Stimulated activated CD4-positive, alpha-beta T cell treated with anti-CD3 and anti-CD28 coated beads, Interleukin-4, amount 100 ng/mL, for 1 hour (primary cell): Measurements from ENCODE around the gene KNTC1.
"Not testable (repeated sequence)": the region's sequence is repeated elsewhere in the genome, so short reads cannot be mapped to it uniquely, and the experiment has no call there.

Source experiments
- DNase-seq: peaks from one replicate; pipeline ENCODE4 v3.0.0-alpha.2; 2020

KNTC1 gene

GRCh38 chr12:122526683-122527477, at the start of gene KNTC1, which contains the start of gene RSRC2:
Gene KNTC1 (plus strand): TSS chr12:122527249. CDS start chr12:122530064, 2,815 bp downstream.
Gene RSRC2 (minus strand): TSS chr12:122526936. CDS start chr12:122526853, 83 bp downstream.
- peak; percentile 93 for DNase-seq

GRCh38 chr12:122480753-122481152, 46.3 kb upstream of the KNTC1 start:
- no peak for DNase-seq

DNA sequence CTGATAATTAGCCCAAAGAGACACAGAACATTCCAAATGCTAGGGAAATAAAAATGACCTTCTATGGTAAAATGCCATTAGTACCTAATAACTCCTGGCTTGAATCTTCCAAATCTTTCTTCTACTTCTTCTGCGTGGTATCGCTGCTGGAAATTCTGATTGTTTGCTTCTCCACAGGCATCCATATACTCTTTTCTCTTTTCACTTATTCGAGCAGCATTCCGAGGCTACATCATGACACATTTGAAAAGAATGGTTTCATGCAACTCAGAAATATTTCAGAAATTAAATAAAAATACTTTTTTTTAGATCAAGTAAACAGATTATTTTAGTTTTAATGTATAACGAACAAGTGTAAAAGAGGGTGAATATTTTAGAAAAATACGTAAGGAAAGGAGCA, 45.2 kb upstream of the KNTC1 start:
- DNase-seq: no peak

- DNase-seq: no peak
These were observed 43.1 kb upstream of the KNTC1 start for GRCh38 chr12:122483969-122484368.

DNA sequence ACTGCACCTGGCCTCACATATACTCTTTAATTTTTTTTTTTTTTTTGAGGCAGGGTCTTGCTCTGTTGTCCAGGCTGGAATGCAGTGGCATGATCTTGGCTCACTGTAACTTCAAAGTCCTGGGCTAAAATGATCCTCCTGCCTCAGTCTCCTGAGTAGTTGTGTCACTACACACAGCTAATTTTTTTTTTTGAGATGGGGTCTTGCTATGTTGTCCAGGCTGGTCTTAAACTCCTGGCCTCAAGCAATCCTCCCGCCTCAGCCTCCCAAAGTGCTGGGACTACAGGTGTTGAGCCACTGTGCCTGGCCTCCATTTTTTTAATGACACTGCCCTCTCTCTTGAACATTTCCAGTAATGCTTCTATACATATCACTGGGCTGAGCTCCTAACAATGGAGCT, 42.7 kb upstream of the KNTC1 start:
- DNase-seq: not testable (repeated sequence)

- not testable (repeated sequence) for DNase-seq
These were observed 40.7 kb upstream of the KNTC1 start for GRCh38 chr12:122486360-122486759.

DNA sequence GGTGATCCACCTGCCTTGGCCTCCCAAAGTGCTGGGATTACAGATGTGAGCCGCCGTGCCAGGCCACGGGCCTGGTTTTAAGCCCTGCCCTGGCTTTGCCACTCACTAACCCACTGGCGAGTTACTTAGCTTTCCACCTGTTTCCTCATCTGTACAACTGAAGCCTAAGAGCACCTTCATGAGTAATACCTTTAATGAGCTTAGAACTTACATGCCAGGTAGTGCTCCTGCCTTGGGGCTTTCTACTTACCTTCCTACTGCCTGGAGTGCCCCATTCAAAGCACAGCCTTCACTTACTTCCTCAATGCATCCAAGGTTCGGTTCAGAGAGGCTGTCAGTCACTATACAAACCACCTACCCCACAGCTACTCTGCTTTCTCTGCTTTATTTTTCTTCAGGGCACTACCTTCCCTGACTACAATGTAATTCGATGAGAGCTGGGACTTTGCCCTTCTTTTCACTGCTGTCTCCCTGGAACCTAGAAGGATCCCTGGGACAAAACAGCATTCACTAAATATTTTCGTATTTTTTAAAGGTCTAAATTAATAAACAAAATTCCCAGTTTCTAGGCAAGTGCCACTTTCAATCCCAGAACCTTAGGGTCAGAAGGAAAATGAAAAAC, 40.1 kb upstream of the KNTC1 start:
- DNase-seq: no peak

- DNase-seq: not testable (repeated sequence)
These were observed 39.2 kb upstream of the KNTC1 start for GRCh38 chr12:122487807-122488206.

GRCh38 chr12:122489038-122489437, 38.0 kb upstream of the KNTC1 start:
- DNase-seq: no peak

- DNase-seq: no peak
These were observed 35.1 kb upstream of the KNTC1 start for GRCh38 chr12:122491991-122492390.

DNA sequence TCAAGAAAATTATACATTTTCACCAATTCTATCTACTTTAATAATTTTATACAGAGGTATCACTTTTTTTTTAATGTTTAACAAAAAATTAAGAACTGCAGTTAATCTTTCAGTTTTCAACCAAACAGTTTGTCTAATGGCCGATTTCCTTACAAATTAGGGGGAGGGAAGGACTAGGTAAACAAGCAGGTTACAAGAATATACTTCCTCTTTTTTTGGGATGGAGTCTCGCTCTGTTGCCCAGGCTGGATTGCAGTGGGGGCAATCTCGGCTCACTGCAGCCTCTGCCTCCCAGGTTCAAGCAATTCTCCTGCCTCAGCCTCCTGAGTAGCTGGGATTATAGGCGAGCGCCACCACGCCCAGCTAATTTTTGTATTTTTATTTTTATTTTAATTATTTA, 33.8 kb upstream of the KNTC1 start:
- not testable (repeated sequence) for DNase-seq

DNA sequence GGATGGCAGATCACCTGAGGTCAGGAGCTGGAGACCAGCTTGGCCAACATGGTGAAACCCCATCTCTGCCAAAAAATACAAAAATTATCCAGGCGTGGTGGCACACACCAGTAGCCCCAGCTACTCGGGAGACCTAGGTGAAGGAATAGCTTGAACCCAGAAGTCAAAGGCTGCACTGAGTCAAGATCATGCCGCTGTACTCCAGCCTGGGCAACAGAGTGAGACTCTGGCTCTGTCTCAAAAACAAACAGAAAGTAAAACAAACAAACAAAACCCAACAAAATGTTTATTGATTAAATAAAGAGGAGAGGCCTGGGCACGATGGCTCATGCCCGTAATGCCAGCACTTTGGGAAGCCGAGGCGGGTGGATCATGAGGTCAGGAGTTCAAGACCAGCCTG, 31.8 kb upstream of the KNTC1 start:
- no peak for DNase-seq

DNA sequence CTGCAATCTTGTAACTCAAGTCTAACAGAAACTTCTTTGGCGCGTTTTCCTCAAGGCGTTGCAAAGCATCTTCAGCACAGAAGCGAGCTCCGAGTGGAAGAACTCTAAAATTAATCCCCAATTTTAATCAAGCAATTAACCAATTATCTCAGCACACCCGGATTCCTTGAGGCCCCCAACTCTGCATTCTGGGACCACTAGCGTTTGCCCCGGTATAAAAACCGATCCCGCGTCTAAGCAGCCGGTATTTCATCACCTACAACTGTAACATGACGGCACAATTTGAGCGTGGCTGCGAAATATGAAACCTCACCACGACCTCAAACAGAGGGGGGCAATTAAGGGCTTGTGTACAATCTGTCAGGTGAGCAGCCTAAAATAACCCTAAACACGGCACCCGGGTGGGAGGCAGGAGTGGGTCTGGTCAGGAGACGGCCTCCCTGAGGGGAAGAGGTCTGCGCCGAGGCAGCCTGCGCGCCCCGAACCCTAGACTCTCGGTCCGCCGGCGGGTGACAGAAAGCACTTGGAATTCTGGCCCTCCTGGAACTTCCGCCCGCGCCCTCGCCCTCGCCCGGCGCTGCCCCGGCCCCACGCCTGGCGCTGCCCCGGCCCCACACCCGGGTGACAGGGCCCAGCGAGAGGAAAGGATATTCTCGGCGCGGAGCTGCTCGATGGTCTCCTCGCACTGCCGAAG, 26.9 kb upstream of the KNTC1 start:
- DNase-seq: peak; percentile 39

GRCh38 chr12:122500685-122501488, 26.2 kb upstream of the KNTC1 start, which contains the start of gene ZCCHC8:
Gene ZCCHC8 (minus strand): TSS chr12:122500932. CDS start chr12:122500840, 92 bp downstream.
- DNase-seq: peak; percentile 97

DNA sequence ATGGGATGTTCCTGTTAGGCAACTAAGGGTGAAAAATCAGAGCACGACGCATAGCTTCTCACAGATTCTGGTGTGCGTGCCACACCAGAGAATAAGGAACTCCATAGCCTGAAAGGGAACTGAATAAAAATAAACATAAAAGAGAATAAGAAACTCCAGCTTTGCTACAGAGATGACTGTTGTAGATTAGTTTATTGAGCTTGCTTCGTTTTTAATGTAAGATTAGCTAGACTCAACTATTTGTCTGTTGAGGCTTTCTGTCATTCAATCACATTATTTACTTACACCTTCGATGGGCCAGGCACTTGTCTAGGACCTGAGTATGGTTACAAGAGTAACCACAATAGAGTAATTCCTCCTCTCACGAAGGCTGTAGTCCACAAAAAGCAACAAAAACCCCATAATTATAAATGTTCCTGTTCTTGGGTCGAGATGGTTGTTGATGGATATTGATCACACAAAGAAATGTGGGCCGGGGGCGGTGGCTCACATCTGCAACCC, 25.5 kb upstream of the KNTC1 start:
- no peak for DNase-seq

GRCh38 chr12:122503147-122503751, 23.8 kb upstream of the KNTC1 start:
- DNase-seq: no peak

DNA sequence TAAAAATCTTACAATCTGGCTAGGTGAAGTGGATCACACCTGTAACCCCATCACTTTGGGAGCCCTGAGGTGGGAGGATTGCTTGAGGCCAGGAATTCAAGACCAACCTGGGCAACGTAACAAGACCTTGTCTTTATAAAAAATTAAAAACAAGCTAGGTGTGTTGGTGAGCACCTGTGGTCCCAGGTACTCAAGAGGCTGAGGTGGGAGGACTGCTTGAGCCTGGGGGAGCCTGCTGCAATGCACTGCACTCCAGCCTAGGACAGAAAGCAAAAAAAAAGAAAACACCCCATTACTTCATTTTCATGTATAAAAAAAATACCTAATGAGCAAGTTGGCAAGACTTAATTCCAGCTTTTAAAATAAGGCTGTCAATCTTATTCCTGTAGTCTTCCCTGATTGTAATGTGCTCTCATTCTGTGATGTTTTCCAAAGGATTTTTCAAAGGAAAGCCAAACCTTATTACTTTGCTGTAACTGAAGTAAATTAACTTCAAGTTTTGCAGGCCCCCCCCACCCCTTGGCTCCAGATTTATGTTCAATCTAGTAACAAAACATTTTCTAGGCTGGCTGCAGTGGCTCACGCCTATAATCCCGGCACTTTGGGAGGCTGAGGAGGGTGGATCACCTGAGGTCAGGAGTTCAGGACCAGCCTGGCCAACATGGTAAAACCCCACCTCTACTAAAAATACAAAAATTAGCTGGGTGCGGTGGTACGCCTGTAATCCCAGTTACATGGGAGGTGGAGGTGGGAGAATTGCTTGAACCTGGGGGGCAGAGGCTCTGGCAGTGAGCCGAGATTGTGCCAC, 23.1 kb upstream of the KNTC1 start:
- DNase-seq: no peak

DNA sequence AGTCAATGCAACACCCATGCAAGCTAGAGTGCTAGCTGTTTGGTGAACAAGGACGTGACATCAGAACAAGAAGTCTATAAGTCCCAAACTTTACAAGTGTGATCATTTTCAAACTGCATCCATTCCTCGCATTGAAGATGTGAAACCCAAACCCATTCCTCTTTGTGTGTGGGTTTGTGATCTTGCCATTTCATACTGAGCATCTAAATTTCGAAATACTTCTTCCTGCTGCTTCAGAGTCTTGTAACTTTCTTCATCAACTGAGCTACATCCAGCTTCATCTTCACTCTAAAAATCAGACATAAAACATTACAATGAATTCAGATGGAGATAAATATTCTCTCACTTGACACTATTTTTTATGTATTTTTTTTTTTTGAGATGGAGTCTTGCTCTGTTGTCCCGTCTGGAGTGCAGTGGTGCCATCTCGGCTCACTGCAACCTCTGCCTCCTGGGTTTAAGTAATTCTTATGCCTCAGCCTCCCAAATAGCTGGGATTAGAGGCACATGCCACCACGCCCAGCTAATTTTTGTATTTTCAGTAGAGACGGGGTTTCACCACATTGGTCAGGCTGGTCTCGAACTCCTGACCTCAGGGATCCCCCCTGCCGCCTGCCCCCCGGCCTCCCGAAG, 21.5 kb upstream of the KNTC1 start:
- no peak for DNase-seq

DNA sequence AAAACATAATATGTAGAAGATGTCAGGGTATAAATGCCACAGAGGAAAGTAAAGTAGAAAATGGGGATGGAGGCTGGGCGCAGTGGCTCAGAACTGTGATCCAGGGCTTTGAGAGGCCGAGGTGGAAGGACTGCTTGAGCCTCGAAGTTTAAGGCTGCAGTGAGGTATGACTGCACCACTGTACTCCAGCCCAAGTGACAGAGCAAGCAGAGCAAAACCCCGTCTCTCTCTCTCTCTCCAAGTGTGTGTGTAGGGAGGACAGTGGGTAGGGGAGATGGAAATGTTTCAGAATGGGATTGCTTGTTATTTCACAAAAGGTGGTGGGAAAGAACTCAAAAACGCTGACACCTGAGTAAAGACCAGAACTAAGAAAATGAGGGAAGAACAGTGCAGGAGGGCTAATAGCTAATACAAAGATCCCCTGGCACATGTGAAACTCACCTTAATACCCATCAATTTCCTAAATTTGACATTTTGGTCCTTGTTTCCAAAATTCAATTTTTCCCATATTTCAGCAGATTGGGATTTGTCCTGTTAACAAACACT, 20.6 kb upstream of the KNTC1 start:
- DNase-seq: no peak

DNA sequence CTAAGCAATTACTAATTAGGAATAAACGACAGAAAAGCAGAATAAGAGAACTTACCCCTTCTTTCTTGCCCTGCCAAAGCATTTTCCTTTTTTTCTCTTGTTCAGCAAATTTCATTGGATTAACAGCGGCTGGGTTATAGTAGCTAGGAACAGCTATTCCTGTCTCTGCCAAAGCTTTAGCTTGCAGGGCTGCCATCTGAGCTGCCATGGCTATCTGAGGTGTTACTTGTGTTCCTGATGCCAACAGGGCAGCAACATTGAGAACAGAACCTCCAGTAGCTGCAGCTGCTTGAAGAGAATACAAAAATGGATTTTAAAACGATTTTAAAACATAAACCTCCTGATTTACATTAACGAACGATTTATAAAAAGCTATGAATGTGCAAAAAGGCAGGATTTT, 18.9 kb upstream of the KNTC1 start:
- DNase-seq: no peak
